ENCODE results near the gene POC1A.

The POC1A gene

DNA sequence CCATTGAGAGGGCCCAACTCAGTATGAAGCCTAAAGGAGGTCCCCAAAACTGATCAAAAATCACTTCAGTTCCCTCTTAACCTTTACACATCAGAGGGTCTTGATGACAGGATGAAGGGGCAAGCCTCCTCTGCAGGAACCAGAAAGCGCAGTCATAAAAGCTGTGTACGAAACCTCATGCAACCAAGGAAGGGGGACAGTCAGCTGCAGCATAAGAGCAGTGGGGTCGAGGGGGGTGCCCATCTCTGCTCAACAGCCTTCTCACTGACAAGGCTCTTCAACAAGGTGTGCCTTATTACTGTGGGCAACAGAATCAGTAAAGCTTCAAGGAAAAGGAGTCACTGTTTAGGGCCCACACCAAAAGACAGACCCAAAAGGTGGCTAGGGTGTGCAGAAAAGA lies 3.9 kb downstream of the POC1A start:
- no peak for DNase-seq

DNA sequence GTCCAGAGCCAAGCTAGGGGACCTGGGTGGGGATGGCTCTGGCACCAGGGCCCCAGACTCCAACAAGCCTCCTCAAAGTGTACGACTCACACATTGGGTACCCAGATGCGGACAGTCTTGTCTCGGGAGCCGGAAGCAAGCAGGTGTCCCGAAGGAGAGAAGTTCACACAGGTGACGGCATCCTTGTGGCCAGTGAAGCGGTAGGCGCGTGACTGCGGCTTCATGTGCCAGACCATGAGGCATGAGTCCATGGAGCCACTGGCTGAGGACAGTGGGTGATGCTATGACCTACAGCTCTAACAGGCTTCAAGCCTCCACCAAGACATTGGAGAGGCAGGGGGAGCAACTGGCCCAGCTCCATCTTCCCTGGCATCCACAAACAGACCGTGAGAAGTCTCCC lies 4.5 kb downstream of the POC1A start:
- no peak for DNase-seq

DNA sequence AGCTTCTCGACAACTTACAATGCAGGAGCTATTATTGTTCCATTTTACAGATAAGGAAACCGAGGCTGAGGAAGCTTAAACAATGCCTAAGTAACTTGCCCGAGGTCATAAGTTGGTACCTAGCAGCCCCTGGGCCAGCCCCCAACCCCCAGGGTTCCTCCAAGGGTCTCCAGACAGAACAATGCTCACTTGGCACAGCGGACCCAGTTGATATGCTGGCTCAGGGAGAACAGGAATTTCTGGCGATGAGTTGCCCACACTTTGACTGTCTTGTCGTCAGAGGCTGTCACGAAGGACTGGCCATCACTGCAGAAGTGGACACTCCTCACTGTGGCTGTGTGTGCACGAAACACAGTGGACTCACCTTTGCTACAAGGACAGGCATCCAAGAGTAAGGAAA lies 5.2 kb downstream of the POC1A start:
- DNase-seq = no peak

DNA sequence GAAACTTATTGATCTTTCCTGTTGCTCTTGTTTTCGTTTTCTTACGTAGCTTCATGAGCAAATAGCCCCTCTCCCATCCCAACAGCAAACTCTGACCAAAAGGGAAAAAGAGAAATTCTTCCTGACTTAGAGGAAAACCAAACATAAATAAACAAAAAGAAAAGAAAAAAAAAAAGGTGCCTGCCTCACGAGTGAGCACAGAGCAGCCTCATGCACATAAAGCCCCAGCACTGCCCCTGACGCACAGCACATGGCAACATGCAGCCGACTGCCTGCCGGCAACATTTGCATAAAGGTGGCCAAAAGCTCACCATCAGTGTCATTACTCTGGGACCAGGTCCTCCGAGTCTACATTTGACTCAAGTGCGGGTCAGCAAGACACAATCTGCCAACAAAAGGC lies 6.4 kb downstream of the POC1A start:
- no peak for DNase-seq

DNA sequence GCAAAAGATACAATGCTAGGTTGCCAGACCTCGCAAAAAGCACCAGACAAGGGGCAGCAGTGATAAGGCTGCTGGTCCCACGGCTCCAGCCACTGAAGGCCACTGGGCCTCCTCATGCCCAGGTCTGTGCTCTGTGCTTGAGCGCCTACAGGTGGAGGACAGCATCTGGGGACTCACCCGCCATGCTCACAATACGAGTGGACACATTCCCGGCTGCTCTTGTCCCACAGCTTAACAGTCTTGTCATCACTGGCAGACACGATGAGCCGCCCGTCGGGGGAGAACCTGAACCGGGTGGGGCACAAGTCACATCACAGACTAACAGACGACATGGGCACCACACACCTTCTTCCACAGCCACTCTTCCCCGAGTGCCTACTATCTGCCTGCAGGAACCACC lies 7.4 kb downstream of the POC1A start:
- DNase-seq = no peak

DNA sequence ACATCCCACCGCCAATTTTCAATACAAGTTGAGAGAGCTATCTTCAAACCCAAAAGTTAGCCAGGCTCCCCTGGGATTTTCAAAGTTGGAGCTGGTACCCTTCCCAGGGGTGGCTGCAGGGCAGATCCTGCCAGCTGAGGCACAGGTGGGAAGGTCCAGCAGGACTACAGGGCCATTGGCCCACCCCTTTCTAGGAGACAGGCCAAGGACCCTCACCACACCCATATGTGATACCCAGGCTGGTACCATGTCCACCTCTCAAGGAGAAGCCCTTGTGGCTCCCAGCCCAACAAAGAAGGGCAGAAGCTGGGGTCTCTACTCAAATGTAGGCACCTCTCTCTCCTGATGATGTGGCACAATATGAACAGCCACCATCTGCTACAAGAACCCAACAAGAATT lies 8.0 kb downstream of the POC1A start:
- no peak for DNase-seq

DNA sequence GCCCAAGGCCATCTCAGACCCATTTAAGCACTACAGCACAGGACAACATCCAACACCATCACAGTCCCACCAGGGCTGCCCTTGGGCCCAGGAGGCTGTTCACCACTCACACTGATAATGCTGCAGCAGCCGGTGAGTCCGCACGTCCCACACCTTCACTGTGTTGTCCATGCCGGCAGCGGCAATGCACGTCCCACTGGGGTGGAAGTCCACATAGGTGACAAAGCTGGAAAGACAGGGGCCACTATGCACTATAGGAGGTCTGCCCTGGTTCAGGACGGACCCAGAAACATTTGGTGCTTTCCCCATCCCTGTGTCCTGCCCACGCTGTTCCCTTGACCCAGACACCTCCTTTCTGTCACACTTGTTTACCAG lies 8.5 kb downstream of the POC1A start:
- no peak for DNase-seq

DNA sequence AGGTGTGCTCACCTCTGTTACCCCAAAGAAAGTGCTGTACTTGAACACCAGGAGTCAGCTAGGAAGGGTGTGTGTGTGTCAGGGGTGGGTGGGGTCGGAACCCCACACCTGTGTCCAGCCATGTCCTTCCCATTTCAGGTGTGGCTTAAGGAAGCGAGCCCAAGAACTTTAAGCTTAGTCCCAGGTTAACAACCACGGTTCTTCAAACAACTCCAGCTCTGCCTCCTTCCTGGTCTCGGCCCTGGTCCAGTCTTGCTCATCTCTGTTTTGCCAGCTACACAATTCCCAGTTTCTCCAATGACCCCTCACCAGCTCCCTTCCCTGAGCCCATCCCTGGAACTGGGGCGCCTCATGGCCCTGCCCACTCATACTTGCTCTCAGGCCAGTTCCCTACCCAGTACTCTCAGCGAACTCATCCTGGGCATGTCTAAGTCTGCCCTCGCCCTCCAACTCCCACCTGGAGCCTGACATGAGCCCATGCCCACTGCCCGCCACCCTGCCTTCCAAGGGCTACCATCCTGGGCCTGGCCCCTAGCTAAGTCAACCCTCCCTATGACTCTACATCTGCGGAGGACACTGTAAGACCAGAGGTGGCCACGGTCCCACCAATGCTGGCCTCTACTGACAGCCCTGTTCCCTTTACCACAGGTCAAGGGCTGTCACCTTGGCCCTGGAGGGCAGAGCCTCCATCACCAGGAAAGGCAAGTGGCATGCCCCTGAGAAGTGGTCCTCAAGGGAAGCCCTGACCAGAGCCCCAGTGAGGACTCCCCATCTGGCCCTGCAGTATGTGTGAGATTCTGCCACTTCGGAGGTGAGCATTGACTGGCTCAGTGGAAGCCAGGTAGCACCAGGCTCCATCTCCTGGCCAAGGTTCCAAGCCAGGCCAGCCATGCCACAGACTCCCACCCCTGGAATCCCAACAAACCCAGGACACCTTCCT lies 9.2 kb downstream of the POC1A start:
- no peak for DNase-seq

DNA sequence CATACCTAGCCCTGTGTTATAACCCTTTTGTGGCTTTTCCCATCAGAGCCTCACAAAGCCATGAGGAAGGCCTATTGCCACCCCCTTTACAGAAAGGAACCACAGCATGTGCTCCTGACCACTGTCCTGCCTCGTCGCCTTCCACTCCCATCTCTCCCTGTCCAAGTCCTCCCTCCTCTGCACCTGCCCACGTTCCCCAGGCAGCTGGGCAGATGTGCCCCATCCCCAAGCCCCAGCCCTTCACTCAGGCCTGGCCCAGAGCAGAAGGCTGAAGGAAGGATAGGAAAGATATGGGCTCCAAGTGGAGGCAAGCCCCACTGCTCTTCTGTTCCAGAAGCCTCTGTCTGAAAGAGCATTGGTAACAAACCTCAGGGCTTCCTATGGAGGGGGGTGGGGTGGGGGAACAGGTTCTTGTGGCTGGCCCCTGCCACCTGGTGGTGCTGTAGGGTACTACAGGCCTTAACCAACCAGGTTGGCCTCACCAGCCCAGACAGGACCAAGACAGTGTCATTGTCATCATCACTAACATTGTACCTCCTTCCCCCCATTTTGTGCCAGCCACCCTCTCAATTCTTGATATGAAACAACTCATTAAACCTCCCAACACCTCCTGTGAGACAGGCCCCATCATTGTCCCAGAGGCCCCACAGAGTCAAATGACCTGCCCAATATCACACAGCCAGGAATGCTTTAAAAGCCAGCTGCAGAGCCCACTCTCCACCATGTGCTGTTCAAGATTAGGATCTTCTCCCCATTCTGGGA lies 10.0 kb downstream of the POC1A start:
- peak; percentile 87 for DNase-seq

DNA sequence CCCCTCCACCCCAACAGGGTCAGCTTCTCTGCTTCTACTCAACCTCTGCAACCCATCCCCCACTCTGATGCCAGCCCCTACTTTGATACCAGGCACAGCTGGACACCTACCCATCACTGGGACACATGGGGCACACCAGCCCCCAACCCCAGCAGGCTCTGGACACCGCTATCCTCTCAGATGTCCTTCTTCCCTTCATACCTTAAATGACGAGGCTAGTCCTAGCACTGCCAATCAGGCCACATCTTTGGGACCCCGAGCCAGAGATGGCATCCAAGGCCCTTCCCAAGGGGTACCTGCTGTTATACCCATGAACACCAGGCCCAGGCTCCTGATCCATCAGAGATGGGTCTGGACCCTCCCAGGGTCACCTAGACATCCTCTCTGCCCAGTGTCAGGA lies 10.6 kb downstream of the POC1A start:
- DNase-seq = no peak

DNA sequence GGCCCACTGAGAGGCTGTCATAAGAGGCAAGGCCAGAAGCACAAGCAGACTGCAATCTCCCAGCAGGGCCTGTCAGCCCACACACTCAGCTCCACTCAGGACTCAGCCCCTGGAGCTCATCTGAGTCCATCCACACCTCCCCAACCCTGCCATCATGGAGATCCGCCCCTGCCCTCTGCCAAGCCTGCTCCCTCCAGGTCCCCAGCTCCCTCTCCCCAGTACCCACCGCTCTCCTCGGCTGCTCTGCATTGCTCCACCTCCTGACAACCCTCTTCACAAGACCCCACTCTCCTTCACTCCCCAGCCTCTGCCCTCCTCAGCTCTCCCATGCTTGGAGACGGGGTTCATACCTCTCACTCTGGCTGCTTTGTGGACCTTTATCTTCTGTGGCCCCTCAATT lies 11.1 kb downstream of the POC1A start:
- DNase-seq = no peak

DNA sequence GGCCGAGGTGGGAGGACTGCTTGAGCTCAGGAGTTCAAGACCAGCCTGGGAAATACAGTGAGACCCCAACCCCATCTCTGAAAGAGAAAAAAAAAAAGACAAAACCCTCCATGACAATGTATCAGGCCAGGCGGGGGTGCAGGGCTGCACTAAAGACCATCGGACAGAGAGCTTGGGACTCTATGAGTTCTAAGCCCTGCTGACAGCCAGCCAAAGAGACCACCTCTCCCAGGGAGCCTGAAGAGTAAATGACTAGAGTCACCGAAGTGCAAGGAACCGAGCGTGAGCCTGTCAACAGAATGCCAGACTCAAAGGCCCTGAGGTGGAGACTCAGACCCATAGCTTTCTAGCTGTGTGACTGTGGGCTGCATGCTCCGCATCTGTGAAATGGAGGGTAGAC lies 12.5 kb downstream of the POC1A start:
- DNase-seq = no peak

DNA sequence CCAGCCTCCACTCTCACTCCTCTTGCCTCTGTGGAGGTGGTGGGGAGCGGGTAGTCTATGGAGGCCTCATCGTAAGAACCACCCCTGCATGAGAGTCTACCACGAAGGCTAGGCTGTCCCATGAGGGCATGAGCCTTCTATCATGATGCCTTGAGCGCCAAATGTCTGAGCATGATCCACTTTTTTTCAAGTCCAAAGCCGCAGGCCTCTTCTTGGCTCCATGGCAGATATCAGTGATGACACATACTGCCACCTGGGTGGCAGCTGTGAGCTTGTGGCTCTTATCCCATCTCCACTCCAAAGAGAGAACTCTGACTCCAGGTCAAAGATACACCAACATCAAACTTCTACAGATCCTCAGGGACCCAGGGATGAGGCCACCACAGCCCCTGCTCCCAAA lies 13.5 kb downstream of the POC1A start:
- no peak for DNase-seq

DNA sequence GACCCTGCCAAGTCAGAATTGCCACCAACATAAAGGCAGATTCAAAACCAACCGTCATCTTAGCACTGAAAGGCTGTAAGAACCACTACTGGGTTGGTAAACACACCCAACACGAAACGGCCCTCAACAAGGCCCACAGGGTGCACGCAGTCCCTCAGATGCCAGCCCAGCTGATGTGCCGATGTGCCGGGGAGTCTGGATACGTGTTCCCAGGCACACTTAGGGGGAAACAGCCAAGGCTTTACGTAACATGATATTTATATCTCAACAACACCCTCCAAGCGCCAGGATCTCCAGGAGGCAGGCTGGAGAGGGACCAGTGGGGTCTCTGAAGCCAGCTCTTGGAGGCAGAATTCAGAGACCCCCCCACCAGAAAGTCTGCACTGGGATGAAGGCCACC lies 14.2 kb downstream of the POC1A start:
- DNase-seq = no peak

DNA sequence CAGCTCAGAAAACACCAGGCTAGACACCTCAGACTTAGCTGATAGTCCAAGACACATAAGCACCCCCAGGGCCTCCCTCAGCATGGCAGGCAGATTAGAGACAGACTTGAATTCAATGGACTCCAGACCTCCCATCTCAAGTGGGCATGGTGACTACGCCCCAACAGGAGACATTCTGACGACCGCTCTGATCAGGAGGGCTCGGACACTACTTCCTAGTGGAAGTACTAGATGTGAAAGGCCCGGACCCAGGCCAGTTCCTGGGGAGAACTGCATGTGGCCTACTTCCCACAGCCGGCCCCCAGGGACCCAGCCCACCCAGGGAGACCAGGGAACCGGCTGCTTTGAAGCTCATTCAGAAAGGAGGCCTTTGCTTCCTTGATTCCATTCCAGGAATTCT lies 16.9 kb downstream of the POC1A start:
- DNase-seq = no peak

DNA sequence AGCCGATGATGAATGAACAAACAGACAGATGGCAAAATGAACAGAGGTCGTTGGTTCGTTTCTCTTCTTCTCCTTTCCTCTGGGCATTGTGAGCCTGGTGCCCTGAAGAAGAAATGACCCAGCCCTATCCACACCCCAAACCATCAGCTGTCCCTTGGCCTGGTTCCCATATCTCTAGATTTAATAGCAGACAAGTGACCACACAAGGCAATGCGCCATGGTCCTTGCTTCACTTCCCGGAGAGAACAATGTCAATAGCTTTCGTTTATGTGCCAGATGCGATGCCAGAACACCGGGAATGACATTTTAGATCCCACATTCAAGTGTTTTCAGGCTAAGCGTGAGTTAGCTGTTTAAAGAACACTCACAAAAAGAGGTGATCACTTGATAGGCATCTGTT lies 17.7 kb downstream of the POC1A start:
- DNase-seq = no peak

DNA sequence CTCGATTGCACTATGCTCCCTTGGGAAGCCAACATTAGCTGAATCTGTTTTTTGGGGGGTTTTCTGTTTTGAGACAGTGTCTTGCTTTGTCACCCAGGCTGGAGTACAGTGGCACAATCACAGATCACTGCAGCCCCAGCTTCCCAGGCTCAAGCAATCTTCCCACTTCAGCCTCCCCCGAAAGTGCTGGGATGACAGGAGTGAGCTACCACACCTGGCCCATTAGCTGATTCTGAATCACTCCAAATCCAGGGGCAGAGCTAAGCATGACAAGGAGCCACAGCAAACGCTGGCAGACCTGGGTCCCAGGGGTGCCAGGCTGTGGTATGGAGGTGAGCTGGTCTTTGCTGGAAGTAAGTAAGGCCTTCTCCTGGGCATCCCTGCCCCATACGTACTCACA lies 18.9 kb downstream of the POC1A start:
- DNase-seq = no peak

DNA sequence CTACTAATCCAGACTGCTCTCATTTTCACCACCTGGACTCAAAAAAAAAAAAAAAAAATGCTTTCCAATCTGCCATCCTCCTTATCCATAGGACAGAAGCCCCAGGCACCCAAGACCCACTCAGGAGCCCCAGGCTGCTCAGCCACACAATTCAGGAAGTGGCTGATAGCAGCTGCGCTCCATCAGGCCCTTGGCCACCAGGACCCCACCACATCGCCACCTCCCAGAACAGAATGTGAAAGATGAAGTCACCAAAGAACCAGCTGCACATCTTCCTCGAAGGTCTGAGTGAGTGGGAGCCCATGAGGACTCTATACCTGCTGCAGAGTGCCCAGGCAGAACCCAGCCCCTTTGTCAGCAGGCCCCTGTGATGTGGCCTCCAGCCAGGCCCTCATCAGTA lies 19.5 kb downstream of the POC1A start:
- DNase-seq = no peak

DNA sequence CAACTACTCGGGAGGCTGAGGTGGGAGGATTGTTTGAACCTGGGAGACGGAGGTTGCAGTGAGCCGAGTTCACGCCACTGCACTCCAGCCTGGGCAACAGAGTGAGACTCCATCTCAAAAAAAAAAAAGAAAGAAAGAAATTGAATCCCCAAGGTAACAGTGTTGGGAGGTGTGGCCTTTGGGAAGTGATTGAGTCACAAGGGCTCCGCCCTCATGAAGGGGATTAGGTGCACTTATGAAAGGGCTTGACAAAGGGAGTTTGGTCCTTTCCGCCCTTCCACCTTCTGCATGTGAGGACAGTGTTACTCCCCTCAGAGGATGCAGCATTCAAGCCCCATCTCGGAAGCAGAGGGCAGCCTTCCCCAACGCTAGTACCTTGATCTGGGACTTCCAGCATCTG lies 21.3 kb downstream of the POC1A start:
- no peak for DNase-seq

DNA sequence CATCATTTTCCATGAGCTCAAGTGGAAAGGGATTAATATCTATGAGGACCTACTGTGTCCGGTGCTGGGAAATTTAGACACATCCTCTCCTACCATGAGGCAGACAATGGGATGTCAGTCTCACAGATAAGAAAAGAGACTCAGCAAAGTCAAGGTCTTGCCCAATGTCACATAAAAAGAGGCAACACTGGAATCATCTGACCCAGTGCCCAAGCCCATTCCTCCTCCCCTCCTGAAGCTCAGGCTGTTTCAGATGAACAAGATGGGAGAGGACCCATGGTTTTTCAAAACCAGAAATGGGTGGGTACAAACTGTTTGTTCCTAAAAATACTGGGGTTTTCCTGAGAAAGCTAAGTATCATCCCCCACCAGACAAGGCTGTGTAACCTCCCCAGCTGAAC lies 22.2 kb downstream of the POC1A start:
- DNase-seq = no peak

DNA sequence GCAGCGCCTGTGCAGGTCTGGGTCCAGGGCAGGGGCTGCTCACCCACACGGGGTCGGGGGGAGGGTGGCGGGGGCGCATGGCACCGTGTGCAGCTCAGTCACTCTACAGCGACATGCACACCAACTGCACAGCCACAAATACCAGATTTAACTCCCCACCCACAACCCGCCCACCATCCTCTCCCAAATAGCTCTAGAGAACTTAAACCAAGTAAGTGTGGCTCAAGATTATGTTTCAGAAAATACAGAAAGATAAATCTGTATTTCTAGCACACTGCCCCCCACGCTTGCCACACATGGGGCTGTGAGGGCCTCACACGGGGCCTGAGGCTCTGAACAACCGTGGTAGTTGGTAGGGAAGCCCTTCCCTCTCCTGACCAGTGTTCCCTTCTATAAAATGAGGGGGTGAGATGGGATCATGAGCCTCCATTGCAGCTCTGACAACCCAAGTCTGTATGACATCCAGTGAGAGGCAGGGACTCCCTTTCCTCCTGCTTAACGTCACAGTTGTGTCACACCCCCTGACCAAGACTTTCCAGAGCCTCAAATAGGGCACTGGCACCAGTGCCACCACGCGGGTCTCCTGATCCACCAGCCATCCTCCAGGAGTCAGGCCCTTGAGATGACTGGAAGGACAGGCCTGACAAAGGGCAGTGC lies 23.1 kb downstream of the POC1A start:
- DNase-seq = no peak

DNA sequence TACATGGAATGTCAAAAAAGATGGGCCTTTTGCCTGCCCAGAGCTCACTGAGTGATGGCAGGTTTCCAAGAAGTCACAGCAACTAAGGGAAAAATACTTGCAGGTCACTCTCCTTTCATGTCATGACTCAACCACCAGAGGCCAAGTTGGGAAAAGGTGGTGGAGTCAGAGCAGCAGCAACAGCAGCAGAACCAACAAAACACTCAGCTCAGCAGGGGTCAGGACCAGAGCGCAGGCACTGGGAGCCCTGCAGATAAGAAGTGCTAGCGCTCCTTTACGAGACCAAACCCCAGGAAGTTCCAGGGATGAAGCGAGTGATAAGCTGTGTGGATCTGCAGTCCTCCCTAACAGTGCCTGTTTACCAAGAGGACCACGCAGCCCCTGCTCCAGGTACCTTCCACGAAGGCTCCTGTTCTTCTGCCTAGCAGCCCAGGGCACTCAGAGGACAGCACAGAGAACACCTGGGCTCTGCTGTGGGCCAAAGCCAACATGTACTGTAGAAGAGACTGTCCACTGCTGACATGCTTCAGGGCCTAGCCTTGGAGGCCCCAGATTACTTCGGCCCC lies 26.0 kb downstream of the POC1A start:
- DNase-seq = no peak

DNA sequence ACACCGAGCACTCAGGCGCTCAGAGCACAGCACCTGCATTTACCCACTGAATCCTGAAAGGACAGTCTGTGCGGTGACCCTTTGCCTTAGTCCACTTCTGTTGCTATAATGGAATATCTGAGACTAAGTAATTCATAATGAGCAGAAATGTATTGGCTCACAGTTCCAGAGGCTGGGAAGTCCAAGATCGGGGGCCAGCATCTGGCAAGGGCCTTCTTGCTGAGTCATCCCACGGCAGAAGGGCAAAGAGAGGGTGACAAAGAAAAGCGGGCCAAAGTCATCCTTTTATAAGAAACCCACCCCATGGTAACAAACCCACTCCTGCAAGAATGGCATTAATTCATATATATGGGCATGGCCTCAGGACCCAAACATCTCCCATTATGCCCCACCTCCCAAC lies 27.7 kb downstream of the POC1A start:
- DNase-seq = no peak

DNA sequence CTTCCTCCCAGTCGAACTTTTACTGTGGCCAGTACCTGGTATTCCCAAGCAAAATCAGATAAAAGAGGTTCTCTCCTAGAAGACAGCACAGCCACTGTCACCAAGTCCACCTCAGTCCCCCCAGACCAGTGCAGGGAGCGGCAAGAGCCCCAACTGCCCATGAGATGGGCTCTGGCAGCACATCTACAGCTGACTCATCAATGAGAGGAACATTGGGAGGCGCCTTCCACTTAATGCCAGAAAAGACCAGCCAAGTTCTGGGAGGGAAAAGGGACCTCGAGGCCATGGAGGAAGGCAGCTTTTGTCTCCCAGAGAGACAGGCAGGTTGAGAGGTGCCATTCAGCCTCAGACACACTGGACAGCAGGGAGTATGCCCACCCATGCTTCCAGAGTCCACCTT lies 28.2 kb downstream of the POC1A start:
- DNase-seq = no peak

Measured in activated CD4-positive, alpha-beta T cell treated with anti-CD3 and anti-CD28 coated beads, Interleukin-10, Interleukin-2, amounts not matched to agents 100 ng/mL and 50 ng/mL, durations not matched to agents 16 hours and 8 hours (primary cell).